Measurements from ENCODE around the gene NPIPA5. TPM values are rescaled to one million over a fixed set of nuclear protein-coding genes. Genes with fewer than 3 reads are reported as not detected.
"Not testable (repeated sequence)": the region's sequence is repeated elsewhere in the genome, so short reads cannot be mapped to it uniquely, and the experiment has no call there.

The NPIPA5 gene
- total RNA-seq, 4 donors from 2014 or later = 2.5 to 22.8 (median 11.4) TPM

GRCh38 chr16:15401972-15402371 lies 23.9 kb upstream of the NPIPA5 start:
- TF ChIP-seq POLR2A (IDR thresholded peaks at IDR 0.05) (no peak), CTCF (IDR thresholded peaks at IDR 0.05) (no peak)
- intact Hi-C loops (cut with DNase I; ENCODE audit: low total_unique reads) = no loop called here
- WGBS, 2 donors = 82 to 89% methylated on average over 3 of the region's 3 CpGs
- no peak for DNase-seq (ENCODE audit: low spot score in 2 of 2)
- H3K4me3 ChIP-seq (ENCODE audit: low read depth, poor library complexity, severe bottlenecking) = no peak overlapping the region

GRCh38 chr16:15400314-15400713 lies 22.2 kb upstream of the NPIPA5 start:
- intact Hi-C loops (cut with DNase I; ENCODE audit: low total_unique reads); H3K4me3 ChIP-seq (ENCODE audit: low read depth, poor library complexity, severe bottlenecking): not testable (repeated sequence)
- DNase-seq (ENCODE audit: low spot score in 2 of 2) = peak in 1 of 2 donors; percentile 52
- WGBS, 2 donors = 97 to 98% methylated on average over 6 of the region's 6 CpGs

GRCh38 chr16:15399317-15399716 lies 21.2 kb upstream of the NPIPA5 start:
- no peak for TF ChIP-seq POLR2A (IDR thresholded peaks at IDR 0.05)
- DNase-seq (ENCODE audit: low spot score in 2 of 2) = peak in 1 of 2 donors; percentile 76
- no peak overlapping the region for H3K4me3 ChIP-seq (ENCODE audit: low read depth, poor library complexity, severe bottlenecking)
- 87 to 88% methylated on average over 3 of the region's 3 CpGs for WGBS, 2 donors
- intact Hi-C loops (cut with DNase I; ENCODE audit: low total_unique reads) = no loop called here

GRCh38 chr16:15398618-15399316 lies 20.7 kb upstream of the NPIPA5 start:
- 79 to 81% methylated on average over 14 of the region's 14 CpGs for whole genome bisulfite sequencing, 2 donors

GRCh38 chr16:15396948-15397594 lies 19.0 kb upstream of the NPIPA5 start:
- intact Hi-C loops (cut with DNase I; ENCODE audit: low total_unique reads) = no loop called here
- H3K4me3 ChIP-seq (ENCODE audit: low read depth, poor library complexity, severe bottlenecking) = no peak overlapping the region
- 92 to 93% methylated on average over 11 of the region's 11 CpGs for WGBS, 2 donors
- TF ChIP-seq POLR2A (IDR thresholded peaks at IDR 0.05) (no peak), CTCF (IDR thresholded peaks at IDR 0.05) (no peak)
- peak in 1 of 2 donors; percentile 70 for DNase-seq (ENCODE audit: low spot score in 2 of 2)

More at GRCh38 chr16:15398618-15399316, 20.7 kb upstream of the NPIPA5 start:
- no peak overlapping the region for H3K4me3 ChIP-seq (ENCODE audit: low read depth, poor library complexity, severe bottlenecking)
- intact Hi-C loops (cut with DNase I; ENCODE audit: low total_unique reads) = no loop called here
- TF ChIP-seq CTCF (IDR thresholded peaks at IDR 0.05) (no peak), POLR2A (IDR thresholded peaks at IDR 0.05) (no peak)
- DNase-seq (ENCODE audit: low spot score in 2 of 2) = peak in 1 of 2 donors; percentile 20

- 87 to 90% methylated on average over 8 of the region's 8 CpGs for WGBS, 2 donors
- DNase-seq (ENCODE audit: low spot score in 2 of 2); H3K4me3 ChIP-seq (ENCODE audit: low read depth, poor library complexity, severe bottlenecking); intact Hi-C loops (cut with DNase I; ENCODE audit: low total_unique reads): not testable (repeated sequence)
Observed at GRCh38 chr16:15396509-15396829, 18.4 kb upstream of the NPIPA5 start.

GRCh38 chr16:15395631-15396508 lies 17.8 kb upstream of the NPIPA5 start, which contains the start of gene MPV17L:
MPV17L (plus strand) TSS chr16:15395754; CDS start chr16:15395898, 144 bp downstream.
- DNase-seq (ENCODE audit: low spot score in 2 of 2) = peak; percentile 19 to 88
- intact Hi-C loops (cut with DNase I; ENCODE audit: low total_unique reads) = not testable (repeated sequence)
- H3K4me3 ChIP-seq (ENCODE audit: low read depth, poor library complexity, severe bottlenecking) = peak within 1 kb of the TSS; percentile 37
- WGBS, 2 donors = 7 to 11% methylated on average over 32 to 47 of the region's 79 CpGs

- 93 to 97% methylated on average over 6 to 8 of the region's 8 CpGs for WGBS, 2 donors
- H3K4me3 ChIP-seq (ENCODE audit: low read depth, poor library complexity, severe bottlenecking); intact Hi-C loops (cut with DNase I; ENCODE audit: low total_unique reads); DNase-seq (ENCODE audit: low spot score in 2 of 2): not testable (repeated sequence)
Observed at GRCh38 chr16:15393025-15393424, 14.9 kb upstream of the NPIPA5 start.

GRCh38 chr16:15389916-15390315 lies 11.8 kb upstream of the NPIPA5 start:
- DNase-seq (ENCODE audit: low spot score in 2 of 2); intact Hi-C loops (cut with DNase I; ENCODE audit: low total_unique reads); H3K4me3 ChIP-seq (ENCODE audit: low read depth, poor library complexity, severe bottlenecking): not testable (repeated sequence)
- 75 to 82% methylated on average over 5 of the region's 5 CpGs for WGBS, 2 donors

- WGBS, 2 donors = 86 to 87% methylated on average over 5 to 6 of the region's 6 CpGs
- DNase-seq (ENCODE audit: low spot score in 2 of 2); H3K4me3 ChIP-seq (ENCODE audit: low read depth, poor library complexity, severe bottlenecking); intact Hi-C loops (cut with DNase I; ENCODE audit: low total_unique reads): not testable (repeated sequence)
Observed at GRCh38 chr16:15388060-15388459, 10.0 kb upstream of the NPIPA5 start.

- H3K4me3 ChIP-seq (ENCODE audit: low read depth, poor library complexity, severe bottlenecking); DNase-seq (ENCODE audit: low spot score in 2 of 2); intact Hi-C loops (cut with DNase I; ENCODE audit: low total_unique reads): not testable (repeated sequence)
- 50 to 54% methylated on average over 1 to 2 of the region's 3 CpGs for WGBS, 2 donors
Observed at GRCh38 chr16:15382810-15383209, 4.7 kb upstream of the NPIPA5 start.
